ENCODE results near the gene IL16.

The IL16 gene

GRCh38 chr15:81284256-81285031 is 87.8 kb downstream of the IL16 start:
- no peaks in the 10 kb centered on the region for H4K20me1 ChIP-seq (ENCODE audit: insufficient read depth, low read length)
- H3K4me1 ChIP-seq (ENCODE audit: insufficient read depth, low read length) = peaks cover 13% of the 10 kb centered on the region
- H3K9me3 ChIP-seq (ENCODE audit: insufficient read depth, low read length, severe bottlenecking) = no peaks in the 10 kb centered on the region
- DNase-seq (no peak), ATAC-seq (ENCODE audit: insufficient read depth, low read depth) (no peak)
- no peak overlapping the region for H3K9ac ChIP-seq (ENCODE audit: low read depth, low read length)
- no peak overlapping the region for H2AFZ ChIP-seq (ENCODE audit: low read depth, low read length)
- no peak for TF ChIP-seq CTCF (IDR thresholded peaks at IDR 0.05; ENCODE audit: borderline replicate concordance, extremely low read depth, low read length, poor library complexity, severe bottlenecking)
- no peak for TF ChIP-seq EZH2 (IDR thresholded peaks at IDR 0.05; ENCODE audit: borderline replicate concordance, low read depth, low read length, severe bottlenecking)
- H3K27ac ChIP-seq (ENCODE audit: low read length) = no peak overlapping the region
- no peaks in the 10 kb centered on the region for H3K27me3 ChIP-seq (ENCODE audit: insufficient read depth, low read length, poor library complexity)
- no peak overlapping the region for H3K4me3 ChIP-seq (ENCODE audit: low read depth in 1 of 2, low read length in 2 of 2)
- no peak overlapping the region for H3K4me2 ChIP-seq (ENCODE audit: insufficient read depth, low read length)
- H3K36me3 ChIP-seq (ENCODE audit: insufficient read depth, low read length) = no peaks in the 10 kb centered on the region
- no peaks in the 10 kb centered on the region for H3K79me2 ChIP-seq (ENCODE audit: insufficient read depth, low read length)

GRCh38 chr15:81285461-81285860 is 88.8 kb downstream of the IL16 start:
- Histone ChIP-seq H3K4me3 (ENCODE audit: low read depth in 1 of 2, low read length in 2 of 2) (no peak overlapping the region), H3K4me2 (ENCODE audit: insufficient read depth, low read length) (no peak overlapping the region), H4K20me1 (ENCODE audit: insufficient read depth, low read length) (no peaks in the 10 kb centered on the region), H3K36me3 (ENCODE audit: insufficient read depth, low read length) (no peaks in the 10 kb centered on the region), H3K9ac (ENCODE audit: low read depth, low read length) (no peak overlapping the region), H3K9me3 (ENCODE audit: insufficient read depth, low read length, severe bottlenecking) (no peaks in the 10 kb centered on the region), H2AFZ (ENCODE audit: low read depth, low read length) (no peak overlapping the region), H3K27me3 (ENCODE audit: insufficient read depth, low read length, poor library complexity) (no peaks in the 10 kb centered on the region), H3K79me2 (ENCODE audit: insufficient read depth, low read length) (no peaks in the 10 kb centered on the region), H3K27ac (ENCODE audit: low read length) (no peak overlapping the region), H3K4me1 (ENCODE audit: insufficient read depth, low read length) (peaks cover 13% of the 10 kb centered on the region)
- TF ChIP-seq CTCF (IDR thresholded peaks at IDR 0.05; ENCODE audit: borderline replicate concordance, extremely low read depth, low read length, poor library complexity, severe bottlenecking) = no peak
- TF ChIP-seq EZH2 (IDR thresholded peaks at IDR 0.05; ENCODE audit: borderline replicate concordance, low read depth, low read length, severe bottlenecking) = no peak
- ATAC-seq (ENCODE audit: insufficient read depth, low read depth) (no peak), DNase-seq (no peak)

GRCh38 chr15:81286621-81287121 is 90.0 kb downstream of the IL16 start:
- no peaks in the 10 kb centered on the region for H3K36me3 ChIP-seq (ENCODE audit: insufficient read depth, low read length)
- no peak overlapping the region for H3K4me2 ChIP-seq (ENCODE audit: insufficient read depth, low read length)
- H3K9ac ChIP-seq (ENCODE audit: low read depth, low read length) = no peak overlapping the region
- no peak overlapping the region for H3K27ac ChIP-seq (ENCODE audit: low read length)
- no peak for DNase-seq
- TF ChIP-seq CTCF (IDR thresholded peaks at IDR 0.05; ENCODE audit: borderline replicate concordance, extremely low read depth, low read length, poor library complexity, severe bottlenecking) (no peak), EZH2 (IDR thresholded peaks at IDR 0.05; ENCODE audit: borderline replicate concordance, low read depth, low read length, severe bottlenecking) (no peak)
- no peak overlapping the region for H2AFZ ChIP-seq (ENCODE audit: low read depth, low read length)
- H3K4me3 ChIP-seq (ENCODE audit: low read depth in 1 of 2, low read length in 2 of 2) = no peak overlapping the region
- no peaks in the 10 kb centered on the region for H3K9me3 ChIP-seq (ENCODE audit: insufficient read depth, low read length, severe bottlenecking)
- H4K20me1 ChIP-seq (ENCODE audit: insufficient read depth, low read length) = no peaks in the 10 kb centered on the region
- no peaks in the 10 kb centered on the region for H3K79me2 ChIP-seq (ENCODE audit: insufficient read depth, low read length)
- H3K27me3 ChIP-seq (ENCODE audit: insufficient read depth, low read length, poor library complexity) = no peaks in the 10 kb centered on the region
- peak; percentile 58; the same call in 2 of the 3 replicates for ATAC-seq (ENCODE audit: insufficient read depth, low read depth)
- peaks cover 22% of the 10 kb centered on the region for H3K4me1 ChIP-seq (ENCODE audit: insufficient read depth, low read length)

Data from DND-41 (cell line).